H9 (cell line): ENCODE results near the gene AFG1L. TPM values are rescaled to one million over a fixed set of nuclear protein-coding genes. Genes with fewer than 3 reads are reported as not detected.

Experiments
- DNase-seq: peaks from one replicate; pipeline ENCODE4 v3.0.0-alpha.2; 2017
- H2AFZ ChIP-seq: one replicate; pipeline ENCODE4 v1.6.1; 2013; ENCODE audit warnings: mild to moderate bottlenecking, low read length, control low read depth, moderate library complexity
- H2AK5ac ChIP-seq: 2 replicates; pipeline ENCODE4 v1.6.1; 2013; ENCODE audit warnings: low read length, control low read depth, mixed read lengths; ENCODE audit not compliant: insufficient read length
- H2BK120ac ChIP-seq: one replicate; pipeline ENCODE4 v1.6.1; 2013; ENCODE audit warnings: low read depth, mild to moderate bottlenecking, low read length, control low read depth, inconsistent platforms; ENCODE audit not compliant: poor library complexity, severe bottlenecking
- H2BK12ac ChIP-seq: 2 replicates; pipeline ENCODE4 v1.6.1; 2013; ENCODE audit warnings: low read length, control low read depth, mixed read lengths, low read depth; ENCODE audit not compliant: insufficient read length
- H2BK15ac ChIP-seq: 2 replicates; pipeline ENCODE4 v1.6.1; 2013; ENCODE audit warnings: low read depth, low read length, control low read depth
- H2BK20ac ChIP-seq: one replicate; pipeline ENCODE4 v1.6.1; 2013; ENCODE audit warnings: low read depth, mild to moderate bottlenecking, low read length, control low read depth, inconsistent platforms; ENCODE audit not compliant: poor library complexity, severe bottlenecking
- H2BK5ac ChIP-seq: 2 replicates; pipeline ENCODE4 v1.6.1; 2013; ENCODE audit warnings: low read length, control low read depth, mixed read lengths; ENCODE audit not compliant: insufficient read length
- H3K14ac ChIP-seq: 2 replicates; pipeline ENCODE4 v1.6.1; 2013; ENCODE audit warnings: low read length, control low read depth; ENCODE audit not compliant: insufficient read depth
- H3K18ac ChIP-seq: 2 replicates; pipeline ENCODE4 v1.6.1; 2013; ENCODE audit warnings: low read depth, mild to moderate bottlenecking, mixed read lengths, low read length, control low read depth; ENCODE audit not compliant: insufficient read length
- H3K23ac ChIP-seq: 2 replicates; pipeline ENCODE4 v1.6.1; 2013; ENCODE audit warnings: low read length, control low read depth, mixed read lengths, low read depth; ENCODE audit not compliant: insufficient read length
- H3K23me2 ChIP-seq: 2 replicates; pipeline ENCODE4 v1.6.1; 2013; ENCODE audit warnings: low read depth, mild to moderate bottlenecking, mixed read lengths, low read length, control low read depth; ENCODE audit not compliant: insufficient read length, poor library complexity, severe bottlenecking
- H3K27ac ChIP-seq: 2 replicates; pipeline ENCODE4 v1.5.1; 2013; ENCODE audit warnings: low read length, control low read depth, mixed read lengths, low read depth; ENCODE audit not compliant: insufficient read length
- H3K27me3 ChIP-seq: 2 replicates; pipeline ENCODE4 v1.6.1; 2013; ENCODE audit warnings: low read length, control low read depth, inconsistent platforms; ENCODE audit not compliant: insufficient read depth
- H3K4ac ChIP-seq: 2 replicates; pipeline ENCODE4 v1.6.1; 2013; ENCODE audit warnings: low read depth, mild to moderate bottlenecking, control low read depth, inconsistent platforms, low read length, moderate library complexity
- H3K4me1 ChIP-seq: 2 replicates; pipeline ENCODE4 v1.6.1; 2013; ENCODE audit warnings: low read length, control low read depth, inconsistent platforms; ENCODE audit not compliant: insufficient read depth
- H3K4me2 ChIP-seq: 2 replicates; pipeline ENCODE4 v1.6.1; 2013; ENCODE audit warnings: low read length, control low read depth, mixed read lengths; ENCODE audit not compliant: insufficient read length, insufficient read depth
- H3K56ac ChIP-seq: 2 replicates; pipeline ENCODE4 v1.6.1; 2013; ENCODE audit warnings: low read depth, mild to moderate bottlenecking, mixed read lengths, low read length, control low read depth; ENCODE audit not compliant: insufficient read length
- H3K79me1 ChIP-seq: 2 replicates; pipeline ENCODE4 v1.6.1; 2013; ENCODE audit warnings: low read depth, mild to moderate bottlenecking, moderate library complexity, low read length, control low read depth, inconsistent platforms; ENCODE audit not compliant: insufficient read depth, poor library complexity, severe bottlenecking
- H3K79me2 ChIP-seq: 2 replicates; pipeline ENCODE4 v1.6.1; 2013; ENCODE audit warnings: low read length, control low read depth, inconsistent platforms; ENCODE audit not compliant: insufficient read depth
- H3K9ac ChIP-seq: 2 replicates; pipeline ENCODE4 v1.6.1; 2013; ENCODE audit warnings: low read length, control low read depth, mixed read lengths; ENCODE audit not compliant: insufficient read length; ENCODE audit errors: extremely low read depth
- H3K9me3 ChIP-seq: one replicate; pipeline ENCODE4 v1.6.1; 2013; ENCODE audit warnings: low read depth, low read length, inconsistent platforms; ENCODE audit not compliant: control insufficient read depth
- H3T11ph ChIP-seq: one replicate; pipeline ENCODE4 v1.6.1; 2013; ENCODE audit warnings: mild to moderate bottlenecking, low read length, control low read depth, inconsistent platforms
- H4K20me1 ChIP-seq: one replicate; pipeline ENCODE4 v1.6.1; 2013; ENCODE audit not compliant: control insufficient read depth, insufficient read length, insufficient read depth
- H4K5ac ChIP-seq: 2 replicates; pipeline ENCODE4 v1.6.1; 2013; ENCODE audit warnings: low read depth, mild to moderate bottlenecking, mixed read lengths, low read length, control low read depth; ENCODE audit not compliant: insufficient read length
- H4K8ac ChIP-seq: replicated peaks from 2 replicates; pipeline ENCODE4 v1.6.1; 2013; ENCODE audit warnings: low read length, control low read depth, mixed read lengths, low read depth; ENCODE audit not compliant: insufficient read length
- H4K91ac ChIP-seq: 2 replicates; pipeline ENCODE4 v1.6.1; 2013; ENCODE audit warnings: low read depth, mild to moderate bottlenecking, moderate library complexity, mixed read lengths, low read length, control low read depth; ENCODE audit not compliant: insufficient read length
- H3K27ac Mint-ChIP-seq, 3 experiments: 2 replicates in 2 of 3; 3 replicates in 1 of 3; pipeline ENCODE4 v1.8.0; 2020 to 2021; ENCODE audit warnings: mixed read lengths in 3 of 3, mild to moderate bottlenecking in 1 of 3, moderate library complexity in 1 of 3
- H3K27me3 Mint-ChIP-seq: 2 replicates; pipeline ENCODE4 v1.8.0; 2021; ENCODE audit warnings: low read depth, mild to moderate bottlenecking, moderate library complexity, mixed read lengths
- H3K36me3 Mint-ChIP-seq, 3 experiments: 2 replicates in 2 of 3; 3 replicates in 1 of 3; pipeline ENCODE4 v1.8.0; 2020 to 2021; ENCODE audit warnings: low read depth in 3 of 3, mixed read lengths in 3 of 3; ENCODE audit not compliant: insufficient read depth in 1 of 3
- H3K4me1 Mint-ChIP-seq, 2 experiments: 2 replicates each; pipeline ENCODE4 v1.8.0; 2020; ENCODE audit warnings: mixed read lengths in 2 of 2
- H3K4me3 Mint-ChIP-seq, 2 experiments: 2 replicates in 1 of 2; 3 replicates in 1 of 2; pipeline ENCODE4 v1.8.0; 2020 to 2021; ENCODE audit warnings: mild to moderate bottlenecking in 2 of 2, mixed read lengths in 2 of 2, moderate library complexity in 1 of 2
- H3K9me3 Mint-ChIP-seq, 2 experiments: 2 replicates in 1 of 2; 3 replicates in 1 of 2; pipeline ENCODE4 v1.8.0; 2020; ENCODE audit warnings: mild to moderate bottlenecking in 2 of 2, mixed read lengths in 2 of 2, moderate library complexity in 1 of 2
- WGBS: extraction: QIAGEN DNeasy Blood & Tissue Kit; methylation state at CpG from one replicate; pipeline ENCODE4 v1.1.7; 2013; ENCODE audit warnings: missing lambda C conversion rate, low lambda C conversion rate, mixed read lengths; ENCODE audit not compliant: insufficient read length; ENCODE audit errors: extremely low coverage; 5-methylcytosine and 5-hydroxymethylcytosine counted together
- total RNA-seq: library from RNA; stranded (reverse); gene quantifications from 2 replicates; pipeline ENCODE4 v1.2.1, GENCODE V29; 2021
- TF ChIP-seq, protein P1 (sequence below): fragments of 200-600 bp; sonication (generic); conservative IDR thresholded peaks from 3 replicates; pipeline ENCODE4 v1.8.0; 2021; ENCODE audit warnings: antibody characterized with exemption, mild to moderate bottlenecking

Gene AFG1L
- total RNA-seq, 1 experiment from 2014 or later = 4.7 TPM

DNA sequence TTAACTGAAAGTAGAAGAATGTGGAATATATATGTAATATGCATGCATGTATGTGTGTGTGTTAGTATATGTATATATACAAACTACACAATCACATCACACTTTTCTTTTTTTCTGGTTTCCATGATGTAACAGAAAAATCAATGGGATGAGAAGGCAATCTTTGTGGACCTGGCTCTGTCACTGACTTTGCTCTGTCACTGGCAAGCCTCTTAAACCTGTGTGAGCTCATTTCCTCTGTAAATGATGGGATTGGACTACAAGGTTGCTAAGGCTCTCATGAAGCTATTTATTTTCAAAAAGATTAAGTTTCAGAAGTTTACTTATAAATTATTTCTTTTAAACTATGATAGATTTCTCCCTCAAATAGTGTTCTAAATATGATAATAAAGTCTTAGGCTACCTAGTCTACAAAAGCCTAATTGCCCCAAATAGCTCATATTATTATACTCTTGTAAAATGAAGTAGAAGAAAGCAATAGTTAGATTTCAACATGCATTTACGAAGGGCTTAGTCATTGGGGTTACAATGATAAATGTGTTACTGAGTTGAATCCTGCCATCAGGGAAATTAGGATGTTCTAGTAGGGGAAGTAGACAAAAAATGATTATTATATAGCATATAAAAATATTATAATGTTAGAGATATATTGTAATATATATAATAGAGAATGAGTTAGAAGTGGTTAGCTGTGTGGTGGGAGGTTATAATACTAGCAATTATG, 129.3 kb downstream of the AFG1L start:
- Mint-ChIP-seq H3K36me3 (no peaks in the 10 kb centered on the region), H3K9me3 (no peaks in the 10 kb centered on the region), H3K4me3 (no peak overlapping the region), H3K27me3 (no peaks in the 10 kb centered on the region), H3K27ac (no peak overlapping the region), H3K4me1 (peaks cover 4% of the 10 kb centered on the region in 2 experiments)
- Histone ChIP-seq H2AK5ac (no peak overlapping the region), H3K79me2 (no peaks in the 10 kb centered on the region), H3K23ac (no peak overlapping the region), H3K9me3 (no peaks in the 10 kb centered on the region), H3K4me1 (no peaks in the 10 kb centered on the region), H3K18ac (no peak overlapping the region), H3K56ac (no peak overlapping the region), H2BK120ac (no peak overlapping the region), H2AFZ (no peak overlapping the region), H4K5ac (no peak overlapping the region), H3K27ac (no peak overlapping the region), H3K79me1 (no peaks in the 10 kb centered on the region), H2BK5ac (no peak overlapping the region), H4K8ac (no peak overlapping the region), H4K91ac (no peak overlapping the region), H2BK20ac (no peak overlapping the region), H3K4ac (no peak overlapping the region), H2BK12ac (no peak overlapping the region), H2BK15ac (no peak overlapping the region), H3T11ph (no peak overlapping the region), H3K14ac (no peak overlapping the region), H3K23me2 (no peaks in the 10 kb centered on the region), H3K4me2 (no peak overlapping the region), H4K20me1 (no peaks in the 10 kb centered on the region), H3K9ac (no peak overlapping the region), H3K27me3 (no peaks in the 10 kb centered on the region)
- TF ChIP-seq, protein P1, sequence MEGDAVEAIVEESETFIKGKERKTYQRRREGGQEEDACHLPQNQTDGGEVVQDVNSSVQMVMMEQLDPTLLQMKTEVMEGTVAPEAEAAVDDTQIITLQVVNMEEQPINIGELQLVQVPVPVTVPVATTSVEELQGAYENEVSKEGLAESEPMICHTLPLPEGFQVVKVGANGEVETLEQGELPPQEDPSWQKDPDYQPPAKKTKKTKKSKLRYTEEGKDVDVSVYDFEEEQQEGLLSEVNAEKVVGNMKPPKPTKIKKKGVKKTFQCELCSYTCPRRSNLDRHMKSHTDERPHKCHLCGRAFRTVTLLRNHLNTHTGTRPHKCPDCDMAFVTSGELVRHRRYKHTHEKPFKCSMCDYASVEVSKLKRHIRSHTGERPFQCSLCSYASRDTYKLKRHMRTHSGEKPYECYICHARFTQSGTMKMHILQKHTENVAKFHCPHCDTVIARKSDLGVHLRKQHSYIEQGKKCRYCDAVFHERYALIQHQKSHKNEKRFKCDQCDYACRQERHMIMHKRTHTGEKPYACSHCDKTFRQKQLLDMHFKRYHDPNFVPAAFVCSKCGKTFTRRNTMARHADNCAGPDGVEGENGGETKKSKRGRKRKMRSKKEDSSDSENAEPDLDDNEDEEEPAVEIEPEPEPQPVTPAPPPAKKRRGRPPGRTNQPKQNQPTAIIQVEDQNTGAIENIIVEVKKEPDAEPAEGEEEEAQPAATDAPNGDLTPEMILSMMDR = no peak
- WGBS = no CpG with 5 or more reads among the region's 1 CpG
- DNase-seq = no peak
